Measurements from ENCODE around the gene LY86.

LY86 gene

DNA sequence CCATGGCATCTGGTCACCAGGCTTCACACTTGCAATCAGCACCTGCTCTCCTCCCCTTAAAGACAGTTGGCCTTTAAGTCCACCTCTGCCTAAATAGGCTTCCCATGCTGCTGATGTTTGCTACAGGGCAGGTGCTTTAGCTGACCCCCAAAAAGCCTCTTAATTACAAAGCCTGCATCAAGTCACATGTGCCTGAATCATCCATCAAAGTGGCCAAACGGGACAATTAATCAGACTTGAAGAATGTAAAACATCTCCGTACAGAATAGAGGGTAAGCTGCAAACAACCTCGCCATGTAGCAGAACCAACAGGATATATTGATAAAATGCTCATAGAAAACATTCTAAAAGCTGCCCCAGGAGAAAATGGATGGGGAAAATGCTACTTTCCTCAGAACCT is 7.4 kb downstream of the LY86 start:
- DNase-seq (ENCODE audit: low read depth), result no peak

DNA sequence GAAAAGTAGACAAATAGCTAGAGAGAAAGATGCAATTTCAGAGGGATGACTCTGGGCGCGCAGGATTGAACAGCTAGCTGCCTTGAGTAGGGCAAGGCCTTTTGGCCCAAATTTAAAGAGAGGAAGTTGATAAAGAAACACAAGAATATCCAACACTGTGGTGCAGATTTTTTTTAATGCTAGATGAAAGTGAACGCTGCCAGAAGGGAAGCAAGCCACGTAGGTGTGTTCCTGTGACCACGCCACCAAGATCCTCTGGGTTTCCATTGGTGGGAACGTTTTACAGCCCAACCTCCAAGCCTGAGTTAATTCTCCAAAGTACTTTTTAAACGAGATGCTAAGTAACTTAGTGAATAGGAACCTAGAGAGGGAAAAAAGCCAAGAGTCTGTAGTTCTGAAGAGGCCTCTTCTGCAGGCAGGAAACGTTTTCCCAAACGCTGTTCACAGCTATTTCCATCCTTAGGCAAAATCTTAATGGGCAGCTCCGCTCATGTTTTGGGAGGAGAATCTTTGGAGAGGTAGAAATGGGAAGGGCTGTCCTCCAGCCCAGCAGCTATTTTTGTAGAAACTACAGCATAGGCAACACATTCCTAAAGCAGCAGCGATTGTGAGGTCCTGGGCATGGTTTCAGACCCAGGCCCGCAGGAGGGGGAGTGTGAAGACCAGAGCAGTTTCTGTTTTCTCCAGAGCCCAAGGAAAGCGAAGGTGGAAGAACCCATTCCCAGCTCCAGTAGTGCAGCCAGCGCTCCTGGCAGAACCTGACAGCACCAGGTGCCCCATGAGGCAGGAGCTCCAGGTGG is 8.2 kb downstream of the LY86 start:
- H3K4me3 ChIP-seq (ENCODE audit: low read depth, low read length), result no peak overlapping the region
- TF ChIP-seq, protein P1, sequence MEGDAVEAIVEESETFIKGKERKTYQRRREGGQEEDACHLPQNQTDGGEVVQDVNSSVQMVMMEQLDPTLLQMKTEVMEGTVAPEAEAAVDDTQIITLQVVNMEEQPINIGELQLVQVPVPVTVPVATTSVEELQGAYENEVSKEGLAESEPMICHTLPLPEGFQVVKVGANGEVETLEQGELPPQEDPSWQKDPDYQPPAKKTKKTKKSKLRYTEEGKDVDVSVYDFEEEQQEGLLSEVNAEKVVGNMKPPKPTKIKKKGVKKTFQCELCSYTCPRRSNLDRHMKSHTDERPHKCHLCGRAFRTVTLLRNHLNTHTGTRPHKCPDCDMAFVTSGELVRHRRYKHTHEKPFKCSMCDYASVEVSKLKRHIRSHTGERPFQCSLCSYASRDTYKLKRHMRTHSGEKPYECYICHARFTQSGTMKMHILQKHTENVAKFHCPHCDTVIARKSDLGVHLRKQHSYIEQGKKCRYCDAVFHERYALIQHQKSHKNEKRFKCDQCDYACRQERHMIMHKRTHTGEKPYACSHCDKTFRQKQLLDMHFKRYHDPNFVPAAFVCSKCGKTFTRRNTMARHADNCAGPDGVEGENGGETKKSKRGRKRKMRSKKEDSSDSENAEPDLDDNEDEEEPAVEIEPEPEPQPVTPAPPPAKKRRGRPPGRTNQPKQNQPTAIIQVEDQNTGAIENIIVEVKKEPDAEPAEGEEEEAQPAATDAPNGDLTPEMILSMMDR (IDR thresholded peaks at IDR 0.05; ENCODE audit: low read depth, low read length, missing control alignments), result no peak
- no peak for DNase-seq (ENCODE audit: low read depth)

More for the DNA sequence above, 7.4 kb downstream of the LY86 start:
- no peak overlapping the region for H3K4me3 ChIP-seq (ENCODE audit: low read depth, low read length)
- TF ChIP-seq, protein P1 (IDR thresholded peaks at IDR 0.05; ENCODE audit: low read depth, low read length, missing control alignments), result no peak

DNA sequence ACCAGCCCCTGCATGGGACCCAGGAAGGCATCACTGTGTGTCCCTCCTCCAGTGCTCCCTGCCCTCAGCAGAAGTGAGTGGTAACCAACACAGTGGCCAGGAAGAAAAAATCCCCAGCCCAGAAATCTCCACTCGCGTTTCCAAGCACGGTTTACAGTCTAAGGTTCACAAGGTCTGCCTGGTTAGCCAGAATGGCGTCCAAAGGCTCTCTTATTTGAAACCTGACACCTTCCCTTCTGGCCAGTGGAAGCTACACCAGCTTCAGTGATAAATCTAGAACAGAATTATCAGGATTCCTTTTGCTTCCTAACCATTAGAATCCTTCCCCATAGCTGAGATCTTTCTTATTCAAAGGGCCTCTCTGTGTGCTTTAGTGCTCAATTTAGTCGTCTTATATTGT is 9.2 kb downstream of the LY86 start:
- no peak for DNase-seq (ENCODE audit: low read depth)
- H3K4me3 ChIP-seq (ENCODE audit: low read depth, low read length), result no peak overlapping the region
- TF ChIP-seq, protein P1 (IDR thresholded peaks at IDR 0.05; ENCODE audit: low read depth, low read length, missing control alignments), result no peak

DNA sequence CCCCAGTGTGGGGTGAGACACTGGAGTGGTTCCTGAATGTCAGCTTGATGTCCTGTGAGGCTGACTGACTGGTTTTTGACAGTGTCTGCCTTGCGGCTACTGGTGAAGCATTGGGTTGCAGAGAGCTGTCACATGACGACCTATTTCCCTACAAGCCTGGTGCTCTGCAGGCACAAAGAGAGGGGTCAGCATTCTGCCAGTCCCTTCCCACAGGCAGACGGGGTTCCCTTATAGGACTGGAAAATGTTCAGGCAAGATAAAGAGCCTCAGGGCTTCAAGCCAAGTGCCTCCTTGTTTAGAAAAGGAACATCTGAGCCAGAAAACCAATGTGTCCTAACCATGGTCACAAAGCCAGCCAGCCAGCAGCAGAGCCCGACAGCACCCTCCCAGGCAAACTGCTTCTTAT is 11.0 kb downstream of the LY86 start:
- no peak for DNase-seq (ENCODE audit: low read depth)
- TF ChIP-seq, protein P1 (IDR thresholded peaks at IDR 0.05; ENCODE audit: low read depth, low read length, missing control alignments), result no peak
- H3K4me3 ChIP-seq (ENCODE audit: low read depth, low read length), result no peak overlapping the region

DNA sequence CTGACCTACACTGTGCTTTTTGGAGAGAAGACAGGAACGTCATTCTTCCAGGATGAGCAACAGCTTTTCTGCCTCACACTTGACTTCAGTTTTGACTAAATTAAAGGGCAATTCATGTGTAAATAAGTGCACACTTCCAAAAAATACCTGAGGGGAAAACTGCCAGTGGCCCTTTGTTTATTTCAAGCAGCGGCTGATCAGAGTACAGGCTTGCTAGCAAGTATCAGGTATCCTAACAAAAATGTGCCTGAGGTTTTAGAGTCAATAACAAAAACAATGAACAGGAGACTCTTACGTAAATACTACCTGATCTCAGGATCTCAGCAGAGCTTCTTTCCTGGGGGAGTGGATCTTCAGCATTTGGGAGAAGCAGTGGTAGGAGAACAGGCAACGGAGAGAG is 12.4 kb downstream of the LY86 start:
- TF ChIP-seq, protein P1 (IDR thresholded peaks at IDR 0.05; ENCODE audit: low read depth, low read length, missing control alignments), result no peak
- no peak for DNase-seq (ENCODE audit: low read depth)

DNA sequence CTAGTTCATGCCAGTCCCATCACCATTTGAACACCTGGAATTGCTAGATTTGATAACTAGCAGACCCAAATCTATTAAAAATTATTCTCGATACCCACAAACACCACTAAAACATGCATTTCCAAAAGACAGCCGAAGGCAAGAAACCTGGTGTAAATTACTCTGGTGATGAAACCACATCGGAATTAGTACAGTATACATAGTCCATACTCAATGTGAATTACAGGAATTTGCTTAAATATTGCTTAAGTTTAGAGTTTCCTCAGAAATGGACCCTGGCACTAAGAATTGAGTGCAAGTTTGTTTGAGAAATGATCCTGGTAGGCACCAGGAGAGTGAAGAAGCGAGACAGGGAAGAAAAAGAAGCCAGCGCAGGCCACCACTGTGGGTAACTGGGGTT is 13.7 kb downstream of the LY86 start:
- TF ChIP-seq, protein P1 (IDR thresholded peaks at IDR 0.05; ENCODE audit: low read depth, low read length, missing control alignments), result no peak
- no peak for DNase-seq (ENCODE audit: low read depth)
- H3K4me3 ChIP-seq (ENCODE audit: low read depth, low read length), result no peak overlapping the region

More for the DNA sequence above, 12.4 kb downstream of the LY86 start:
- no peak overlapping the region for H3K4me3 ChIP-seq (ENCODE audit: low read depth, low read length)

DNA sequence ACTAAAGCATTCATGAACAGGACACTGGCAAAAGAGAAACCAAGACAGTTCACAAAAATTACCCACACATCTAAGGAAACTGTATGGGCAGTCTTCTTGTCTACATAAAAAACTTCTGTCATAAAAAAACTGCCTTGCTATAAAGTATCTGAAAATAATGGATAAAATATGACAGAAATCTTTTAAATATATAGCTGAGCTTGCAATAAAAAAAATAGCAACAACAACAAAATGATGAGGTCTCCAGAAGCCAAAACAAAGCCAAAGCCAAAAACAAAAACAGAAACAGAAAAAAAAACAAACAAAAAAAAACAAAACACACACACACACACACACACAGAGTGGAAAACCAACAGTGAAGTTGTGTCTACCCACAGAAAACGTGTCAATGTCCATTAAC is 14.8 kb downstream of the LY86 start:
- DNase-seq (ENCODE audit: low read depth), result no peak
- H3K4me3 ChIP-seq (ENCODE audit: low read depth, low read length), result no peak overlapping the region
- TF ChIP-seq, protein P1 (IDR thresholded peaks at IDR 0.05; ENCODE audit: low read depth, low read length, missing control alignments), result no peak
